GM12878 (cell line): ENCODE measurements around the gene NECTIN1.

ENCODE experiments used
- CTCF ChIP-seq, 3 experiments: IDR thresholded peaks in 2 of 3; conservative IDR thresholded peaks in 1 of 3; 2 replicates each; pipeline ENCODE4 v1.5.1; 2011; ENCODE audit warnings: low read depth in 3 of 3, low read length in 3 of 3, mild to moderate bottlenecking in 3 of 3, control low read depth in 2 of 3, moderate library complexity in 2 of 3, inconsistent platforms in 1 of 3, mixed read lengths in 1 of 3; ENCODE audit not compliant: control insufficient read depth in 2 of 3, insufficient read depth in 1 of 3; ENCODE audit errors: extremely low read depth in 1 of 3
- EP300 ChIP-seq, 2 experiments: fragments of 150-350 bp in 1 of 2; IDR thresholded peaks; 2 replicates each; pipeline ENCODE4 v1.6.1; 2011 to 2012; ENCODE audit warnings: low read depth in 2 of 2, low read length in 2 of 2, borderline replicate concordance in 1 of 2, improper control_type of control experiment in 1 of 2, inconsistent platforms in 1 of 2; ENCODE audit not compliant: control insufficient read depth in 1 of 2
- KDM1A ChIP-seq: fragments of 200-600 bp; sonication (generic); IDR thresholded peaks from 2 replicates; pipeline ENCODE4 v1.6.1; 2016; ENCODE audit warnings: borderline replicate concordance
- ZNF274 ChIP-seq: IDR thresholded peaks from one replicate; pipeline ENCODE4 v1.8.0; 2011; ENCODE audit not compliant: insufficient read length, insufficient read depth

- no peak for TF ChIP-seq ZNF274
- TF ChIP-seq KDM1A = no peak
- no peak for TF ChIP-seq CTCF (IDR thresholded peaks at IDR 0.05 in 2 of 3, conservative IDR thresholded peaks at IDR 0.05 in 1 of 3; ENCODE audit: control insufficient read depth in 2 of 3, extremely low read depth in 1 of 3, insufficient read depth in 1 of 3, low read depth in 3 of 3, low read length in 3 of 3)
- no peak for TF ChIP-seq EP300 (IDR thresholded peaks at IDR 0.05; ENCODE audit: borderline replicate concordance in 1 of 2, control insufficient read depth in 1 of 2, low read depth in 2 of 2, low read length in 2 of 2)
Measured at GRCh38 chr11:119685111-119685746, 43.8 kb downstream of the NECTIN1 start.
